GM19025 (cell line): Measurements from ENCODE around the gene PTPN21.

Source experiments
- ATAC-seq: cut with Tn5 transposase; IDR thresholded peaks from one replicate; pipeline ENCODE4 v1.9.1; 2021; ENCODE audit warnings: mild to moderate bottlenecking, low read depth, moderate library complexity; ENCODE audit not compliant: unreplicated experiment

The PTPN21 gene

GRCh38 chr14:88554457-88555286 lies at the start of gene PTPN21:
Gene PTPN21 (minus strand): TSS chr14:88555007. CDS start chr14:88550417, 4,590 bp downstream.
- ATAC-seq, result peak; percentile 41

GRCh38 chr14:88604212-88604611 lies 49.4 kb upstream of the PTPN21 start:
- ATAC-seq, result no peak

- peak; percentile 87 for ATAC-seq
These were observed 45.1 kb upstream of the PTPN21 start for GRCh38 chr14:88599761-88600439.

GRCh38 chr14:88599326-88599725 lies 44.5 kb upstream of the PTPN21 start:
- ATAC-seq, result peak; percentile 21

- ATAC-seq, result no peak
These were observed 43.4 kb upstream of the PTPN21 start for GRCh38 chr14:88598097-88598675.

- ATAC-seq, result no peak
These were observed 42.8 kb upstream of the PTPN21 start for GRCh38 chr14:88597601-88598000.

GRCh38 chr14:88597038-88597437 lies 42.2 kb upstream of the PTPN21 start:
- no peak for ATAC-seq

GRCh38 chr14:88592031-88592430 lies 37.2 kb upstream of the PTPN21 start:
- no peak for ATAC-seq

GRCh38 chr14:88590173-88590572 lies 35.4 kb upstream of the PTPN21 start:
- ATAC-seq, result no peak

- ATAC-seq, result no peak
These were observed 33.3 kb upstream of the PTPN21 start for GRCh38 chr14:88588081-88588480.

- ATAC-seq, result no peak
These were observed 29.6 kb upstream of the PTPN21 start for GRCh38 chr14:88584451-88584850.

- no peak for ATAC-seq
These were observed 21.4 kb upstream of the PTPN21 start for GRCh38 chr14:88576222-88576621.

GRCh38 chr14:88572117-88572516 lies 17.3 kb upstream of the PTPN21 start:
- no peak for ATAC-seq

- no peak for ATAC-seq
These were observed 13.4 kb upstream of the PTPN21 start for GRCh38 chr14:88568196-88568595.

- no peak for ATAC-seq
These were observed 10.6 kb upstream of the PTPN21 start for GRCh38 chr14:88565427-88565826.

GRCh38 chr14:88563845-88564244 lies 9.0 kb upstream of the PTPN21 start:
- no peak for ATAC-seq

GRCh38 chr14:88562831-88563686 lies 8.3 kb upstream of the PTPN21 start, which contains the start of gene ZC3H14:
Gene ZC3H14 (plus strand): TSS chr14:88563037. CDS start chr14:88563134, 97 bp downstream.
- peak; percentile 95 for ATAC-seq

- no peak for ATAC-seq
These were observed 7.7 kb upstream of the PTPN21 start for GRCh38 chr14:88562532-88562830.

GRCh38 chr14:88559852-88560251 lies 5.0 kb upstream of the PTPN21 start:
- ATAC-seq, result no peak

- no peak for ATAC-seq
These were observed 1.8 kb upstream of the PTPN21 start for GRCh38 chr14:88556581-88556980.
